ENCODE results near the gene PPP6R3.
"Not testable (repeated sequence)": the region's sequence is repeated elsewhere in the genome, so short reads cannot be mapped to it uniquely, and the experiment has no call there.

The PPP6R3 gene

DNA sequence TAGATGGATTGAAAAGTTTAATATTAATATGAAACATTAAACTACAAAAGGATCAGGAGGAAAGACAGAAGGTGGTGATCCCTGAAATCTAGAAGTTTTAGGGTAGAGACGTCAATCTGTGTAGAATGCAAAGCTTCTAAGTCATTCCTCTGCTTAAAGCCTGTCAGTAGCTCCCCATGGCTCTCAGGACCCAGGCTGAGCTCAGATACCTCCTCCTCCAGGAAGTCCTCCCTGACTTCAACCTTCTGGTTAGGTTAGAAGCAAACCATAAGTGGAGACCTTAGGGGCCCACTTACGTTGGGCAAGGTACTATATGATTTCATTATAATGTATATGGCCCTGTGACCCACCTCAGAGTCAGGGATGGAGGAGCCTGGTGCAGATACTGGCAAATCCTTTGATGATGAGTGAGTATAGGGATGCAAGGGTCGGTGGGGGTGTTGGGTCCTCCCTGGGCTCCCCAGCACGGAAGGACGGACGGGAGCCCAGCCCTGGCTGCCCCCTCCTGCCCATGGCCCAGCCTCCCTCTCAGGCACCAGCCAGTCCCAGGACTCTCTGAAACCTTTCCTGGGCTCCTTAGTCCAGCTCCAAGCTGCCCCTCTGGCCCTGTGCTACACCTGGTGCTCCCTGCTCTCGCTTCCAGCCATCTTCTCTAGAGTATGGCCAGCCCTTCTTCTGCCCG lies 3.2 kb upstream of the PPP6R3 start:
- DNase-seq (ENCODE audit: low read depth in 1 of 2, low spot score in 1 of 2), result no peak

DNA sequence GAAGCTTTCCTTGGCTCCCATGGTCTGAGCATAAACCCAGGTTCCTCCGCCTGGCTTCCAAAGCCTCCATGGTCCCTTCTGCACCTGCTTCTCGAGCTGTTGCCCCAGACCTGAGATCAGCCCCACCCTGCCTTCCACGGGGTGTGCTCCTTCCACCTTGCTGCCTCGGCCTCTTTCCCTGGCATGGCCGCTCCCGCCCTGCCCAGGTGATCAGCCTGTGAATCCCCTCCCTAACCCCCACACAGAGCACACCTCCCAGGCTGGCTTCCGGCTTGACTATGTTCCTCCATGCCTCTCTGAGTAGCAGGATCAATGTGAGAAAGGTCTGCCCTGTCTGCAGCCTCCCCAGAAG lies 2.7 kb upstream of the PPP6R3 start:
- DNase-seq (ENCODE audit: low read depth in 1 of 2, low spot score in 1 of 2), result no peak

DNA sequence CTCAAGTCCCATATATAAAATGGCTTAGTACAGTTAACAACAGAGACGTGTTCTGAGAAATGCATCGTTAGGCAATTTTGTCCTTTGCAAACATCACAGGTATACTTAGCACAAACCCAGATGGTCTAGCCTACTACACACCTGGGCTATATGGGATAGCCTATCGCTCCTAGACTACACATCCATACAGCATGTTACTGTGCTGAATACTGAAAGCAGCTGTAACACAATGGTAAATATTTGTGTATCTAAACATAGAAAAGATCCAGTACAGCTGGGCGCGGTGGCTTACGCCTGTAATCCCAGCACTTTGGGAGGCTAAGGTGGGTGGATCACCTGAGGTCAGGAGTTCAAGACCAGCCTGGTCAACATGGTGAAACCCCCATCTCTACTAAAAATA lies 2.2 kb upstream of the PPP6R3 start:
- DNase-seq (ENCODE audit: low read depth in 1 of 2, low spot score in 1 of 2), result not testable (repeated sequence)

DNA sequence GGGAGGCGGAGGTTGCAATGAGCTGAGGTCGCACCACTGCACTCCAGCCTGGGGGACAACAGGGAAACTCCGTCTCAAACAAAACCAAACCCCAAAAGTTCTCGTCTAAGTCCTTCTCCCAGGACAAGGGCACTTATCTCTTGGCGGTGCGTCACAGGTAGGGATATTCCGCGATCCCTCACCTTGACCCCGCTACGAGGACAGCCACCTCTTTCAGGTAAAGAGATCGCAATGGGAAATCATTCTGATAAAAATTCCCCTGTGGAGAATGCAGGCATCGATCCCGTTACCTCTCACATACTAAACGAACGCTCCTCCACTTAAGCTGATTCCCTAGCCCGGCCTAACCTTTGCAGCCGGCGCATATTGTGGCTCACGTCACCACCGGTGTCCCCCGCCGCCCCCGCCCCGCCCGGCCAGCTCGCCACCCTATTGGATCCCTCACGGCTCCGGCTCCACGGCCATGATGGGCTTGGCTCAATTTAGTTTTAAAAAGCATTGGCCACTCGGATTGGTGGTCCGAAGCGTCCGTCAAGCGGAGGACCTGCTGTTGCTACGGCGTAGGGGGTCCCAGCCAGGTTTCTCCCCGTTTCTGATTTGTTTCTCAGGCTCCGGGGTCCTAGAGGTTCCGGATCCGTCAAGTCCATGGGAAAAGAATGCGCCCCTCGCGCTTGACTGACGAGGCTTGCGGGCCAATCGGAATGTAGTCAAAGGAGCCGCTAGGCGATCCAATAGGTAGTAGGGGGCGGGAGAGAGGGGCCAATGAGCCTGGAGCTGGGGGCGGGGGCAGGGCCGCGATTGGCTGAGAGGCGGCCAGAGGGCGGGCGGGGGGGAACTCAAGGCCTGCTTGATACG lies 439 bp upstream of the PPP6R3 start:
- peak; percentile 88 to 89 for DNase-seq (ENCODE audit: low read depth in 1 of 2, low spot score in 1 of 2)

DNA sequence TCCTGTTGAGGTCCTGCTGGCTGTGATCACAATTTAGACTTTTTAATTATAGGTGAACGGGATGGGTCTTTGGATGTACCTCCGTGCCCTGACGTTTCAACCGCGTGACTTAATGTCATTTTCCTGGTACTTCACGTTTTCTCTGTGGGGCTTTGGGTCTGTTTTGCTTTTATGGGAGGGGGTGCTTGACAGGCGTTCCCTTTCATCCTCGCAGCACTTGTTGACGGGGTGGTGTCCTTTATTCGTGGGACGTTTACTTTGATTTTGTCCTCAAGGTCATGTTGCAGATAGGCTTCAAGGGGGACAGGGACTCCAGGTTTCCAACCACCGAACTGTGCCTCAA lies 994 bp downstream of the PPP6R3 start:
- DNase-seq (ENCODE audit: low read depth in 1 of 2, low spot score in 1 of 2), result no peak

DNA sequence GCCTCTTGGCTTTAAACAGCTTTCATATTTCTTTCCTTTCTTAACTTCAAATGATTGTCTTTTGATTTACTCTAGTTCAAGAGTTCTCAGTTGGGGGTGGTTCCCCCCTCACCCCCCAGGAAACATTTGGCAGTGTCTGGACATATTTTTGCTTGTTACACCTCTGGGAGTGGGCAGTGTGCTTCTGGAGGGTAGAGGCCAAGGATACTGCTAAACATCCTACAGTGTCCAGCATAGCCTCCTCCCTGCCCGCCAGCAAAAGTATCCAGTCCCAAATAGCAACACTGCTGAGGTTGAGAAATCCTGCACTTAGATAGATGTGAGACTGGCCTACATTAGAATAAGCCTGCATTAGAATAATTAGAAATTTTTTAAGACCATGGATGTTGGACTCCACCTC lies 3.2 kb downstream of the PPP6R3 start:
- no peak for DNase-seq (ENCODE audit: low read depth in 1 of 2, low spot score in 1 of 2)

DNA sequence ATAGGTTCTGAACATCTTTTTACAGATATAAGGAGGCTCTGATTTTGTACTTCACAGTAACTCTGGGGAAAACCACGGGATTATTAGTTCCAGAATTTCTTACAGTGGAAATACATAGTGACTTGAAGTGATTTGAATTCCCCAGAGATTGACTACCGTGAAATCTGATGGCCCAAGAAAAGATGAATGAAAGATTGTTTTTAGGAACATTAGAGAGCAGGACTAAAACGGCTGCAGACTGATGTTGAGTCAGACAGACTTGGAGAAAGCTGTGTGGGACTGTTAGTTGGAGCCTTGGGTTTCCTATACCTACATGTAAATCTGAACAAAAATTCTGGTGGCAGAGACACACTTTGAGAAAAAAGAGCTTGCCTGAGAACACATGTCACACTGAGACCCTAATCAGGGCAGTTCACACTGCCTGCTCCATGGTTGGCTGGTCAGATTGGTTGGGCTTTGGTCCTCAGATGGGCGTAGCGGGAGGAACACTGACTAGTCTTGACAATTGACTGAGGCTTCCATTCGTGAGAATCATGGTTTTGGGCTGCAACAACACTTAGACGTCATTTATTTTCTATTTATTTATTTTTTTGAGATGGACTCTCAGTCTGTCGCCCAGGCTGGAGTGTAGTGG lies 6.8 kb downstream of the PPP6R3 start:
- DNase-seq (ENCODE audit: low read depth in 1 of 2, low spot score in 1 of 2), result no peak

DNA sequence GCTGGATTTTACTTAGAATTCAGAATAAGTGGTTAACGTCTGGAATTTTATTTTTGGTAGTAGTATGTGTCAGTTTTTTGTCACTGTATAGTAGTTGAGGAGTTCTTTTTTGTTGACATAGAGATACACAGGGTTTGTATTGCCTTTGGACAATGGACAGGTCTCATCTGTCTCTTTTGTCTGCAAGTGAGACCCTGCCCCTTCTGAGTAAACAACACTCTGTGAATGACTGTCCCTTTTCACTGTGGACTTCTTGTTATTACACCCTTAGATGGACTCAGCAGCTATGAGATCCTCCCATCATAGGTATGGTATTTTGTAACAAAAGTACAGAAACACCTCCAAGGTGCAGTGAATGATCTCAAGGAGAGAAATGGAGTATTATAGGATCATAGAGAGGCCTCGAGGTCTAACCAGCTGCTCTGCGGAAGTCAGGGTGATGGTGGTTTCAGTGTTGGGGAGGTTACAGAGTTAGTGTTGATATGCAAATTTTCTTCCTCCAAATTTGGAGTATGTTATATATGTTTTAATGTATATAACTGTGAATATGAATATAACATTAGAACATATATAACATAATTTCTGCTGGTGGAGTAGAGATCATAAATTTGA lies 7.8 kb downstream of the PPP6R3 start:
- DNase-seq (ENCODE audit: low read depth in 1 of 2, low spot score in 1 of 2), result no peak

DNA sequence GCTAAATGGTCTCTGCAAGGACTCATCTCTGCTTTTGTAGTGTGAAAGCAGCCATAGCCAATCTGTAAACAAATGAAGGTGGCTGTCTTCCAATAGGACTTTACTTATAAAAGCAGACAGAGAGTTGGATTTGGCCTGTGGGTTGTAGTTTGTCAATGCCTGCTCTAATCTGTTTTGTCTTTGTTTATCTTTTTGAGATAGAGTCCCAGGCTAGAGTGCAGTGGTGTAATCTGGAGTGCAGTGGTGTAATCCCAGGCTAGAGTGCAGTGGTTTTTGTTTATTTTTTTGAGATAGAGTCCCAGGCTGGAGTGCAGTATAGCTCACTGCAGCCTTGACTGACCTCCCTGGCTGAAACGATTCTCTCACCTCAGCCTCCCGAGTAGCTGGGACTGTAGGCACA lies 8.6 kb downstream of the PPP6R3 start:
- DNase-seq (ENCODE audit: low read depth in 1 of 2, low spot score in 1 of 2), result no peak

DNA sequence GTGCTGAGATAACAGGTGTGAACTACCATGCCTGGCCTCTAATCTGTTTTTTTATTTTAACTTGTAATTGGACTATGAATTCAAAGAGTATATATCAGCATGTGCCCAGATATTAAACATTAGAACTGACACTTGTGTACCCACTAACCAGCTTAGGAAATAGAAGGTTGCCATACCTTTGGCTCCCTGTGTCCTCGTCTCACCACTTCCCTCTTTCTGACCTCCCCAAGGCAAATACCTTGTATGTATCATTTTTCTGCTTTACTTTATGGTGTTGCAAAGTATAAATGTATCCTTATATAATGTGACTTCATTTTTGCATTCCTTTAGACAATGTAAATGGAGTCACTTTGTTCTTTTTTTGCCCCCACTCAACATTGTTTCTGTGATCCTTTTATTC lies 9.1 kb downstream of the PPP6R3 start:
- no peak for DNase-seq (ENCODE audit: low read depth in 1 of 2, low spot score in 1 of 2)

DNA sequence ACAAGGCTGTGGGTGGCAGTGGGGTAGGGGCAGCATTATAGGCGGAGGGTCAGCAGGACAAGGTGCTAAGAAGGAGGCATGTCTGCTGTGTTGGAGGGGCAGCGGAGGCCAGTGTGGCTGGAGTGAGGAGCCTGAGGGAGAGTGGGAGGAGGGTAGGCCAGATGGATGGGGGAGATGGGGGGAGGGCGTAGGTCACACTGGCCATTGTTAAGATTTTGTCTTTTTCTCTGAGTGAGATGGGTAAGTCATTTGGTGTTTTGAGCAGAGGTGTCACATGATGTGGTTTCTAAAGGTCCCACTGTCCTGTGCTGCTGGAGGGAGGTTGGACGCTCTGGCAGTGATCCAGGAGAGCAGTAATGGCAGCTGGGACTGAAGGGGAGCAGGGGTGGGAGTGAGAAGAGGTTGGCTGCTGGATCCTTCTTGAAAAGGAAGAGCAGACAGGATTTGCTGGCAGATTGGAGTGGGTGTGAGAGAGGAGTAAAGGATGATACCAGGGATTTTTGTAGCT lies 9.8 kb downstream of the PPP6R3 start:
- no peak for DNase-seq (ENCODE audit: low read depth in 1 of 2, low spot score in 1 of 2)

DNA sequence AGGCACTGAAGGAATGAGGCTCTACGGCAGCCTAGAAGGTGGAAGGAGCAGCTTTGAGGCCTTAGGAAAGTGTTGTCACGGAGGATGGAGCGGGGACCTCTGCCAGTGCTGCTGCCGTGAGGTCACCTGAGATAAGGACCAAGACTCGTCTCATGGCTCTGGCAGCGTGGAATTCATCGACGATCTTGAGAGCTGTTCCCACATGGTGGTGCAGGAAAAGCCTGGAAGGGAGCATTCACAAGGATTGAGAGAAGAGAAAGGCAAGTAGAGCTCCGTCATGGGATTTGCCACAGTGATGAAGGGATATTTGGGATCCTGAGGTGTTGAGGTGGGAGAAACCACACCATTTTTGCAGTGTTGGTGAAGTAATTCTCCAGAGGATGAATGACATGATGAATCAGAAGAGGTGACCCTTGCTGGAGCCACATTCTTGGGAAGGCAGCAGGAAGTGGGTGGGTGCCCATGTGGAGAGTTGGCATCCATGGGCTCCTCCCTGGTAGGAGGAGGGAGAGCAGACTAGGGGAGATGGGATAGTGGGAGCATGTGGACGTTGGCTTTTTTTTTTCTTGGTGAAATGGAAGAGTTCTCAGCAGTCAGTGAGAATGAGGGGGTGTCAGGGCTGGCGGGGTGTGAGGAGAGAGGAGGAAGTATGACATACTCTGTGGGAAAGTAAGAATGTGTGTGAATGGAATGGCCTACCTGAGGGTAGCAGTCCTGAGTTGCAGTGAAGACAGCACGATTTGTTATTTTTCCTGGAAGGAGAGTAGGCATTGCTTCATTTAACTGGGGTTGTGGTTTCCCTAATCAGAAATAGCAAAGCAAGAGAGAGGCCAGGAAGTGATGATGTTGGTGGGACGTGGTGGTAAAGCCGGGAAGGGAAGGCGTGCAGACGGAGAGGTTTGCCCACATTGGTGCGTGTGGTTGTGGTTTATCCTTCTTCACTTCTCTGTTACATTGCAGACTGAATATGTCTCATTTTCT lies 11.1 kb downstream of the PPP6R3 start:
- DNase-seq (ENCODE audit: low read depth in 1 of 2, low spot score in 1 of 2), result peak in 1 of 2 donors; percentile 23

DNA sequence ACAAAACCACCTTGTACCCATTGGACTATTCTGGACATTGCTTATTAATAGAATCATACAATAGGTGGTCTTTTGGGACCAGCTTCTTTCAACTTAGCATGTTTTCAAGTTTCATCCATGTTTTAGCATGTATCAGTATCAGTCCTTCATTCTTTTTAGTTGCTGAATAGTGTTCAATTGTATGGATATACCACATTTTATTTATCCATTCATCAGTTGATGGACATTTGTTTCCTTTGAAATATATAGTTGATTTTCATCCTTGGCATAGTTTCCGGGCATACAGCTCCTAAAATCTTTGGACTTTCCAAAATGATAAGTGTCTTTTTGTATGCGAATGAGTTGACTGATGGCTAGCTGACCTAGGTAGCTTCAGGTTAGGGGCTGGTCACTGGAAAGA lies 12.2 kb downstream of the PPP6R3 start:
- no peak for DNase-seq (ENCODE audit: low read depth in 1 of 2, low spot score in 1 of 2)

DNA sequence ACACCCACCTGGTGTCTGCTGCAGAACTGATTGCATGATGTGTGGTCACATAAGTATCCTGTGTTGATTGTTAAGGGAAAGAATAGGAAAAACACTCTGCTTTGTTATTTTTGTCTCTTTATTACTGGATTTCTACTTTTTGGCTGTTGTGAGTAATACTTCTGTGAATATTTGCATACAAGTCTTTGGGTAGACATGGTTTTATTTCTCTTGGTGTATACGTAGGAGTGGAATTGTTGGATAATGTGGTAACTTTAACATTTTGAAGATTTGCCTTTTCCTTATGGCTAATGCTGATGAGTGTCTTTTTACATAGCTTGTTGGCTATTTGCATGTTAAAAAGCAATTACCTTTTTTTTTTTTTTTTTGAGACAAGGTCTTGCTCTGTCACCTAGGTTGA lies 13.1 kb downstream of the PPP6R3 start:
- DNase-seq (ENCODE audit: low read depth in 1 of 2, low spot score in 1 of 2), result no peak

DNA sequence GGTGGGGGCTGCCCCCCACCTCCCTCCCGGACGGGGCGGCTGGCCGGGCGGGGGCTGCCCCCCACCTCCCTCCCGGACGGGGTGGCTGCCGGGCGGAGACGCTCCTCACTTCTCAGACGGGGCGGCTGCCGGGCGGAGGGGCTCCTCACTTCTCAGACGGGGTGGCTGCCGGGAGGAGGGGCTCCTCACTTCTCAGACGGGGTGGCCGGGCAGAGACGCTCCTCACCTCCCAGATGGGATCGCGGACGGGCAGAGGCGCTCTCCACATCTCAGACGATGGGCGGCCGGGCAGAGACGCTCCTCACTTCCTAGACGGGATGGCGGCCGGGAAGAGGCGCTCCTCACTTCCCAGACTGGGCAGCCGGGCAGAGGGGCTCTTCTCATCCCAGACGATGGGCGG lies 15.1 kb downstream of the PPP6R3 start:
- not testable (repeated sequence) for DNase-seq (ENCODE audit: low read depth in 1 of 2, low spot score in 1 of 2)

DNA sequence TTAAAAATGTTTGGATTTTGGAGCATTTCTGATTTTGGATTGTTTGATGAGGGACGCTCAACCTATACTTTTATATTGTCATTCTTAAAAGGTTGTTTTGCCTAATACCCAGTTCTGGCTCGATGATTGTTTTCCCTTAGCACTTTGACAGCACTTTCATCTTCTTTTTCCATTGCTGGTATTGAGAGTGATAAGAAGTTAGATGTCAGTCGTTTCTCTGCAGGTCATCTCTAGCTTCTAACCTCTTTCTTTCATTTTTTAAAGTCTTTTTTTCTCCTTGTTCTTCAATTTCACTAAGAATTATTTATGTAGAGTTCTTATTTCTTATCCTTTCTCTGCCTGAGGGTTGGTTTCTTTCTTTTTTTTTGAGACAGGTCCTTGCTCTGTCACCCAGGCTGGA lies 18.8 kb downstream of the PPP6R3 start:
- DNase-seq (ENCODE audit: low read depth in 1 of 2, low spot score in 1 of 2), result no peak

DNA sequence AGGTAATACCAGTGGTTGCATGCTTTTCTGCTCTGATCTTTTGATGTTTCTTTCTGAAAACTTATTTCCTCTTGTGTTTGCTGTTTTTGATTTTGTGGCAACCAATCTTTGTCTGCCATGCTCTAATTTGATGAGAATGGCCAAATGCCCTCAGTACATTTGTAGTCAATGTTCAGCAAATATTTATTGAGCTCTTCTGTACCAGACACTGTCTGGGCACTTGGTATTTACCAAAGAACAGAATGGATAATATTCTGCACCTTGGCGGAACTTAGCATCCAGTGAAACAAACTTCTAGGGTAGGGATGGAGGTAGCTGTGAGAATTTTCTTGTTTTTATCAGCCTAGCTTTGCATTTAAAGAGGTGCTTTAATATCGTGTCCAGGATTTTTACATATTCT lies 19.6 kb downstream of the PPP6R3 start:
- no peak for DNase-seq (ENCODE audit: low read depth in 1 of 2, low spot score in 1 of 2)

DNA sequence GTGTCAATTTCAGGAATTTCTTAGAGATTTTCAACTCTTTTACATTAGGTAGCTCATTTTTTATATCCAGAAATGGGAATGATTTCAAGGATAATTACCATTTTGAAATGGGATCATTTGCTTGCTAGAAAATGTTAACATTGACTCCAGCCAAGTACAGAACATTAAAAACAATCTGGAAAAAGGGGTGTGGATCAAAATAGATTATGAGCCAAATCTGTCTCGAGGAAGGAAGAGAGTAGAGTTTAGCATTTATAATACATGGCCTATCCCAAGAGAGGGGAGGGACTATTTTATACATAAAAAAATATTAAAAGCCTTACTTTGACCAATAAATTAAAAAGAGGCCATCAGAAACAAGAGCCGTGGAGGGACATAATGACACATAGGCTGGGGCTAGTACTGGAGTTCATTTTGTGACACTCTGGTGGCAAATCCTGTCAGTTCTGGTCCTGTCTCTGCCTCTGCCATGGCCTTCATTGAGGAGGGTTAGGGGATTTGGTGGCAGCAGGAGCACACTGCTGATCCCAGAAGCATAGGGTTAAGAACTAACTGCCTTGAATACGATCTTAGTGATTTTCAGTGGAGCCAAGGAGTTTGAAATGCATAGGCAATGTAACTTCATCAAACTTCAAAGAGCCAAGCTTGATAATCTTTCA lies 20.4 kb downstream of the PPP6R3 start:
- DNase-seq (ENCODE audit: low read depth in 1 of 2, low spot score in 1 of 2), result no peak

DNA sequence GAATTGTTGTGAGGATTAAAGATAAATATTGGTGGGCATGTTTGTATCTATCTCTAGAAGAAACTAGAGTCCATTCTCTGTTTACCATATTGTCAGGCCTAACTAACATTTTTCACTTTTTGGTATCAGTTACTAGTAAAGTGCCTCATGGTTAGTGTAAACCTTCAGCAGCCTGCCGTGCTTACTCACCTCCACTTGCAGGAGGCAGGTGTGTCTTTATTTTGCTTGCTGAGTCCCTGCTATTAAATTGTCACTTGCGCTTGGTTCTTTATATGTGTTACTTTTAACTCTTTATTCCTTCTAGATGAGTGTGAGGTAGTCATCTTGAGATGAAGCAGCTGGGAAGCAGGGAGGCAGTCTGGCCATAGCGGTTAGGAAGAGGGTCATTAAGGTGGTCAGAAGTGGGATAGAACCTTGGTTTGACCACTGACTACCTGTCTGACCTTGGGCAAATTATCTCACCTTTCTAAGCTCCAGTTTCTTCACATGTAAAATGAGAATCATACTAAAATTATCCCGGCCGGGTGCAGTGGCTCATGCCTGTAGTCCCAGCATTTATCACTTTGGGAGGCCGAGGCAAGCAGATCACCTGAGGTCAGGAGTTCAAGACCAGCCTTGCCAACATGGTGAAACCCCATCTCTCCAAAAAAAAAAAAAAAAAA lies 21.2 kb downstream of the PPP6R3 start:
- DNase-seq (ENCODE audit: low read depth in 1 of 2, low spot score in 1 of 2), result no peak

DNA sequence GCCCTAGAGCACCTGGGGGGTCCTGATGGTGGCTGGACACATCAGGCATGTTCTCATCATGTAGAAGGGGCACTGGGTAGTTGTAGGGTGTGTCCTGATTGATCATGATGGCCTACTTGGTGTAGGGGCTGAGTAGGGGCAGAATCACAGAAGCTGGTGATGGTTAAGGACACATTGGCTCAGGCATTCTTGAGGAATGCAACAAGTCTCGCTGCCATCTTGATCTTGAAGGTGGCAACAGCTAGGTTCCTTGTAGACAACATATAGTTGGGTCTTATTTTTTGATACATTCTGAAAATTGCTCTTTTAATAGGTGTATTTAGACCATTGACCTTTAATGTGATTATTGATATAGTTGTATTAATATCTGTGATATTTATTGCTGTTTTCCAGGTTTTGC lies 28.1 kb downstream of the PPP6R3 start:
- no peak for DNase-seq (ENCODE audit: low read depth in 1 of 2, low spot score in 1 of 2)

Data from activated T-helper 1 cell treated with anti-CD3 and anti-CD28 coated beads, Interleukin-2, amount 50 U/mL, for 16 hours (primary cell).